ENCODE results near the gene RAD1. TPM values are rescaled to one million over a fixed set of nuclear protein-coding genes. Genes with fewer than 3 reads are reported as not detected.

RAD1 gene
- polyA plus RNA-seq, 1 donor (not counting 4 experiments of a cell fraction or from before 2014, with no cell fraction given), result 23.1 TPM

DNA sequence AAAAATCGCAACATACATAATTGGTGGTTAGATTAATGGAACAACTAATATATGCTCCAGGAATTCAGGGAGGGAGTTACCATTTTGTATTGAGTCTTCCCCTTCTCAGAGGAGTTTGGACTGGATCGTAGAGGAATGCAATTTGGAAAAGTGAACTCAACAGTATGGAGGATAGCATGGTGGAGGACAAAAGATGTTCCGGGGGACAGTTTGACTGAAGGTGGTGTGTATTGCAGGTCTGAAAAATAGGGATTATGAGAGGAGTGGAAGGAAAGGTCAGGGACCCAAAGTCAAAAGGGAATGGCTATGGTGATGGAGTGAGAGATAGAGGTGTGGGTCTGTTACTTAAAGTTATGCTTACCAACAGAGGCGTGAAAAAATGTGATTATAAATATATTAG lies 15.6 kb upstream of the RAD1 start:
- peak overlapping the region; percentile 95 for H3K9ac ChIP-seq (ENCODE audit: control insufficient read depth, extremely low read depth, insufficient read depth, low read length)
- peak overlapping the region; percentile 87 for H3K27ac ChIP-seq (ENCODE audit: control insufficient read depth, insufficient read depth, low read length)
- H4K20me1 ChIP-seq (ENCODE audit: control insufficient read depth, extremely low read depth, insufficient read depth, low read length), result no peaks in the 10 kb centered on the region
- H3K9me1 ChIP-seq (ENCODE audit: control insufficient read depth, extremely low read depth, insufficient read depth, low read length), result no peaks in the 10 kb centered on the region
- no peak for DNase-seq (ENCODE audit: low read depth, low spot score)
- FAIRE-seq, result no peak
- H3K79me2 ChIP-seq (ENCODE audit: control insufficient read depth, insufficient read depth, low read length), result peaks cover 50% of the 10 kb centered on the region
- H3K36me3 ChIP-seq (ENCODE audit: control insufficient read depth in 2 of 2, extremely low read depth in 1 of 2, insufficient read depth in 2 of 2, low read length in 2 of 2), result peaks cover 0 to 3% of the 10 kb centered on the region in 2 experiments
- H3K27me3 ChIP-seq (ENCODE audit: control insufficient read depth, extremely low read depth, insufficient read depth, low read length), result no peaks in the 10 kb centered on the region
- no peaks in the 10 kb centered on the region for H3K9me3 ChIP-seq (ENCODE audit: control insufficient read depth, low read depth, low read length)
- no peak for TF ChIP-seq EZH2 (IDR thresholded peaks at IDR 0.05; ENCODE audit: low read length)
- TF ChIP-seq, protein P1, sequence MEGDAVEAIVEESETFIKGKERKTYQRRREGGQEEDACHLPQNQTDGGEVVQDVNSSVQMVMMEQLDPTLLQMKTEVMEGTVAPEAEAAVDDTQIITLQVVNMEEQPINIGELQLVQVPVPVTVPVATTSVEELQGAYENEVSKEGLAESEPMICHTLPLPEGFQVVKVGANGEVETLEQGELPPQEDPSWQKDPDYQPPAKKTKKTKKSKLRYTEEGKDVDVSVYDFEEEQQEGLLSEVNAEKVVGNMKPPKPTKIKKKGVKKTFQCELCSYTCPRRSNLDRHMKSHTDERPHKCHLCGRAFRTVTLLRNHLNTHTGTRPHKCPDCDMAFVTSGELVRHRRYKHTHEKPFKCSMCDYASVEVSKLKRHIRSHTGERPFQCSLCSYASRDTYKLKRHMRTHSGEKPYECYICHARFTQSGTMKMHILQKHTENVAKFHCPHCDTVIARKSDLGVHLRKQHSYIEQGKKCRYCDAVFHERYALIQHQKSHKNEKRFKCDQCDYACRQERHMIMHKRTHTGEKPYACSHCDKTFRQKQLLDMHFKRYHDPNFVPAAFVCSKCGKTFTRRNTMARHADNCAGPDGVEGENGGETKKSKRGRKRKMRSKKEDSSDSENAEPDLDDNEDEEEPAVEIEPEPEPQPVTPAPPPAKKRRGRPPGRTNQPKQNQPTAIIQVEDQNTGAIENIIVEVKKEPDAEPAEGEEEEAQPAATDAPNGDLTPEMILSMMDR (optimal IDR thresholded peaks at IDR 0.05 in 1 of 3, IDR thresholded peaks at IDR 0.05 in 1 of 3, conservative IDR thresholded peaks at IDR 0.05 in 1 of 3; ENCODE audit: extremely low read depth in 1 of 3, insufficient read depth in 2 of 3, low read length in 3 of 3), result no peak
- dilution Hi-C loops (cut with MboI; ENCODE audit: extremely low pct_ligation_motif_present, low sequenced_read_pairs), result no loop called here
- peaks cover 12% of the 10 kb centered on the region for H3K4me1 ChIP-seq (ENCODE audit: control insufficient read depth, extremely low read depth, insufficient read depth, low read length)
- peak overlapping the region; percentile 85 for H3K4me2 ChIP-seq (ENCODE audit: control insufficient read depth, extremely low read depth, insufficient read depth, low read depth, low read length)
- peak overlapping the region; percentile 92 to 96 (median 94) for H3K4me3 ChIP-seq (ENCODE audit: control insufficient read depth in 2 of 3, extremely low read depth in 1 of 3, insufficient read depth in 2 of 3, low read depth in 1 of 3, low read length in 3 of 3)
- H2AFZ ChIP-seq (ENCODE audit: control insufficient read depth, low read length), result no peak overlapping the region

DNA sequence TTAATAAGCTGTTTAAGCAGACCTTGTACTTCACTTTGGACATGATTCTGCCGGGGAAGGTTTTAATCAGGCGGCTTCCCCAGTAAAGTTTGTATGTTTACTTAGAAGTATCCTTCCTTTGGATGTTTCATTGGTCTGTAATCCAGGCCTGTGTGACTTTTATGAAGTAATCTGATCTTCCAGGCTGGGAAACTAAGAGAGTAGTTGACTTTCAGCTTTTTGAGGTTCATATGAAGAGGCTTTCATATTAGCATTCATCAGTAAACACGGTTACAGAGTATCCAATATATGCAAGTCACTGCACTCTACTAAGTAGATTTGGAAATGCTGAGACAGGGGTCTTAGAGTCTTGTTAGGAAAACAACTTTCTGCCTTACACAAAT lies 15.1 kb upstream of the RAD1 start:
- Histone ChIP-seq H3K27me3 (ENCODE audit: control insufficient read depth, extremely low read depth, insufficient read depth, low read length) (no peaks in the 10 kb centered on the region), H3K79me2 (ENCODE audit: control insufficient read depth, insufficient read depth, low read length) (peaks cover 51% of the 10 kb centered on the region), H3K4me2 (ENCODE audit: control insufficient read depth, extremely low read depth, insufficient read depth, low read depth, low read length) (peak overlapping the region; percentile 85), H4K20me1 (ENCODE audit: control insufficient read depth, extremely low read depth, insufficient read depth, low read length) (no peaks in the 10 kb centered on the region), H3K4me3 (ENCODE audit: control insufficient read depth in 2 of 3, extremely low read depth in 1 of 3, insufficient read depth in 2 of 3, low read depth in 1 of 3, low read length in 3 of 3) (peak overlapping the region; percentile 92 to 96 (median 94)), H3K9ac (ENCODE audit: control insufficient read depth, extremely low read depth, insufficient read depth, low read length) (peak overlapping the region; percentile 95), H3K4me1 (ENCODE audit: control insufficient read depth, extremely low read depth, insufficient read depth, low read length) (peaks cover 12% of the 10 kb centered on the region), H2AFZ (ENCODE audit: control insufficient read depth, low read length) (peak overlapping the region; percentile 85), H3K9me1 (ENCODE audit: control insufficient read depth, extremely low read depth, insufficient read depth, low read length) (no peaks in the 10 kb centered on the region), H3K27ac (ENCODE audit: control insufficient read depth, insufficient read depth, low read length) (peak overlapping the region; percentile 87), H3K9me3 (ENCODE audit: control insufficient read depth, low read depth, low read length) (no peaks in the 10 kb centered on the region), H3K36me3 (ENCODE audit: control insufficient read depth in 2 of 2, extremely low read depth in 1 of 2, insufficient read depth in 2 of 2, low read length in 2 of 2) (peaks cover 3 to 5% of the 10 kb centered on the region in 2 experiments)
- DNase-seq (ENCODE audit: low read depth, low spot score), result no peak
- FAIRE-seq, result no peak
- TF ChIP-seq, protein P1 (optimal IDR thresholded peaks at IDR 0.05 in 1 of 3, IDR thresholded peaks at IDR 0.05 in 1 of 3, conservative IDR thresholded peaks at IDR 0.05 in 1 of 3; ENCODE audit: extremely low read depth in 1 of 3, insufficient read depth in 2 of 3, low read length in 3 of 3), result no peak
- no peak for TF ChIP-seq EZH2 (IDR thresholded peaks at IDR 0.05; ENCODE audit: low read length)
- dilution Hi-C loops (cut with MboI; ENCODE audit: extremely low pct_ligation_motif_present, low sequenced_read_pairs), result no loop called here

All from keratinocyte (primary cell).